Activated CD4-positive, alpha-beta T cell treated with anti-CD3 and anti-CD28 coated beads, Interleukin-2, amount 50 U/mL, for 48 hours (primary cell): ENCODE results near the gene LRP1.

Experiments
- DNase-seq, 2 experiments: peaks; one replicate each; pipeline ENCODE4 v3.0.0-alpha.2; 2020

LRP1 gene

GRCh38 chr12:57157588-57158173, 29.4 kb downstream of the LRP1 start:
- DNase-seq: no peak

DNA sequence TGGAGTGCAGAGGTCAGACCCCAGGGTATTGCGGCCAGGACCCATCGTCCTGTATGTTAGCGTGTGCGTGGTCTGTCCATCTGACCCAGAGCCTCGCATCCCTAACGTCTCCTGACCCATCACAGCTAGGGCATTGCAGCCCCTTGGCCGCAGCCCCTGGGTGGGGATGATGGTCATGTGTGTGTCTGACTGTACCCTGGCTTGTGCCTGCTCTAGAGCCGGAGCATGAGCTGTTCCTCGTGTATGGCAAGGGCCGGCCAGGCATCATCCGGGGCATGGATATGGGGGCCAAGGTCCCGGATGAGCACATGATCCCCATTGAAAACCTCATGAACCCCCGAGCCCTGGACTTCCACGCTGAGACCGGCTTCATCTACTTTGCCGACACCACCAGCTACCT, 29.9 kb downstream of the LRP1 start:
- no peak for DNase-seq

DNA sequence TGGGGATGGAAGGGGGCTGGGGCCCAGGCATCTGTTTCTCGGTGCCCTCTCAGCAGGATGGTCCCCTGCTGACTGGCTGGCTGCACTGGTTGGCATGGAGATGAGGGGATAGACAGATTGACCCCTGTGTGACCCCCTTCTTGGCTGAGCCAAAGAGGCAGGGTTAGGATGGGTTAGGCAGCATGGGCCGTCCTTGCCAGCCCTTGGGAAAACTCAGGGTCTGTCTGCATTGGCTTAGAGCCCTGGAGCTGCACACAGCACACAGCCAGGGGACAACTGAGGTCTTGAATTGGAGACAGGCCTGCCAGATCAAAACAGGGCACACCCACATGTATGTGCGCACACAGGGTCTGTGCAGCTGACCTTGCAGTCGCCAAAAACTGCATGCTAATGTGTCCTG, 30.4 kb downstream of the LRP1 start:
- DNase-seq: no peak

GRCh38 chr12:57159311-57159710, 31.0 kb downstream of the LRP1 start:
- no peak for DNase-seq

DNA sequence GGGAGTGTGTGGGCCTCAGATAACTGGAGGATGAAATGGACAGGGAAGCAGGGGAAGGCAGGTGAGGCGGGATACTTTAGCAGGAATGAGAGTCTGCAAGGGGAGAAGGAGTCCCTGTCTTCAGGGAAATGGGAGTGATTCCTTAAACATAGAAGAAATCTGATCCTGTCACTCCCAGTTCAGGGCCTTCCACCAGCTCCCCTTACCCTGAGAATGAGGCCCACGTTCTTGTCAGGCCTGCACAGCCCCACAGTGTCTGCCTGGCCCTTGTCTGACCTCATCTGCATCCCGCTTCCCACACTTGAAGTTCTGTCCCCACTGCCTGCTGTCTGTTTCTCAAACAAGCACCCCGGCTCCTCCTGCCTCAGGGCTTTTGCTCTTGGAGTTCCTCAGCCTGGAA, 31.8 kb downstream of the LRP1 start:
- no peak for DNase-seq

DNA sequence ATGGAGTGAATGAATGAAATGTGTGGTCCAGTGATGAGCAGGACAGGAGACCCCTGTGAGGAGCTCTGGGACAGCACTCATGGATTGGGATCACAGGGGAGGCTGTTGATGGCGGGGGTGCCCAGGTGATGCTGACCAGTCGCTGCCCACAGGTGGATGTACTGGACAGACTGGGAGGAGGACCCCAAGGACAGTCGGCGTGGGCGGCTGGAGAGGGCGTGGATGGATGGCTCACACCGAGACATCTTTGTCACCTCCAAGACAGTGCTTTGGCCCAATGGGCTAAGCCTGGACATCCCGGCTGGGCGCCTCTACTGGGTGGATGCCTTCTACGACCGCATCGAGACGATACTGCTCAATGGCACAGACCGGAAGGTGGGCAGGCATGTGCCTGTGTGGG, 32.5 kb downstream of the LRP1 start:
- no peak for DNase-seq

- no peak for DNase-seq
These were observed 33.2 kb downstream of the LRP1 start for GRCh38 chr12:57161491-57161890.

GRCh38 chr12:57162553-57163125, 34.4 kb downstream of the LRP1 start:
- no peak for DNase-seq

DNA sequence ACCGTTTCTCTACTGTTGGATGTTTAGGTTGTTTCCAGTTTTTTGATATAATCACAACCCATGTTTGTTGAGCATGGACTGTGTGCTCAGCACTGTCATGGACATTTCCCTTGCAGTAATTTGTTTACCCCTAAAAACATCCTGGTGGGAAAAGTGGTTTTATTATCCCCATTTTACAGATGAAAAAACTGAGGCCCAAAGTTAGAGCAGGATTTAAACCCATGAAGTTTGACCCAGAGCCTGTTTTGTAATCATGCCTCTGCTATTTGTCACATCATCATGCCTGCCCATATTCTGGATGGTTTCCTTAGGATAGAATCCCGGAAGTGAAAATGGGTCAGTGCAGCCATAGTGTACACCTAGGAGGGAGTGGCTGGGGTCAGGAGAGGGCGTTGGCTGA, 36.2 kb downstream of the LRP1 start:
- DNase-seq: no peak

DNA sequence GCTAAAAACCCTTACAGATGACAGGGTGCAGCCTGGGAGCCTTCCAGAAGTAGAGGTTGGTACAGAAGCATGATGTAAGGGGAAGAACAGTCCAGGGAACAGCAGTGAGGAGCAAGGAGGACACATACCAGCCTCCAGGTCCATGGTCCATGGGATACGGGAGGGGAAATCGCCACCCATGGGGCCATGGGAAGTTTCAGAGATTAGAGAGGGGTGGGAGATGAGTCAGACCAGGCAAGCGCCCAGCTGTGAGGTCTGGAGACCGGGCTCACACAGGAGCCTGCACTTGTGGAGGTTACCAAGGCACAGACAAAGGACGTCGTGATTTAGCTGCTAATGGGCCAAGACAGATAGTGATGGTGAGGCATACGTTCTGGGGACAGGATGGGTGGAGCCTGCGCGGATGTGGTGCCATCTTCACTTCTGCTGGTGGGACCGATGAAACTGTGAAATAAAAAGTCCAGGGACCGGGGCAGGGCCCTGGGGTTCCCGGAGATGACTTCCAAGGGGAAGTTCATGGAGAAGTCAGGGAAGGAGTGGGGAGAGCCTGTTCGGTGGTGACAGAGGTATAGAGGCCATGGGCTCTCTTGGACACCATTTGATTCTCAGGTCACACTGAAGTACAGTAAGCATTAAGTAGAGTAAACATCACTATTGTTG, 36.8 kb downstream of the LRP1 start:
- DNase-seq: no peak

DNA sequence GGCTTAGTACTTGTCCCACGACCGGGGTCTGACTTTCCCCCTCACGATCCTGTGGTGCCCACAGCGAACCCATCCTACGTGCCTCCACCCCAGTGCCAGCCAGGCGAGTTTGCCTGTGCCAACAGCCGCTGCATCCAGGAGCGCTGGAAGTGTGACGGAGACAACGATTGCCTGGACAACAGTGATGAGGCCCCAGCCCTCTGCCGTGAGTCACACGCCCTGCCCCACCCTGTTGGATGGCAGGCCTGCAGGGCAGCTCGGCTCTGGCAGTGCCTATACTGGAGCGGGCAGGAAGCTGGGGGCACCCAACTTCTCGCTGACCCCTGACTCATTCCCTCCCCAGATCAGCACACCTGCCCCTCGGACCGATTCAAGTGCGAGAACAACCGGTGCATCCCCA, 37.5 kb downstream of the LRP1 start:
- no peak for DNase-seq

- peak; percentile 61 to 66 for DNase-seq
These were observed 38.7 kb downstream of the LRP1 start for GRCh38 chr12:57166971-57167371.

GRCh38 chr12:57168058-57168457, 39.8 kb downstream of the LRP1 start:
- DNase-seq: no peak

GRCh38 chr12:57169046-57169795, 40.9 kb downstream of the LRP1 start:
- DNase-seq: no peak

DNA sequence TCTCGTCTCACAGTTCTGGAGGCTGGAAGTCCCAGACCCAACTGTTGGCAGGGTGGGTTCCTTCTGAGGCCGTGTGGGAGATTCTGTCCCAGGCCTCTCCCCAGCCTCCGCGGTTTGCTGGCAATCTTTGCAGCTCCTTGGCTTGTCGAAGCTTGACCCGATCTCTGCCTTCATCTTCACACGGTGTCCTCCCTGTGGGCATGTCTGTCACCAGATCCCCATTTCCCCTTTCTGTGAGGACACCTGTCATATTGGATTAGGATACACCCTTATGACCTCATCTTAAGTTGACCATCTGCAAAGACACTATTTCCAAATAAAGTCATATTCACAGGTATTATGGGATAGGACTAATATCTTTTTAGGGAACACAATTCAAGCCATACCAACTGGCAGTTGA, 41.7 kb downstream of the LRP1 start:
- DNase-seq: no peak

GRCh38 chr12:57170408-57170807, 42.1 kb downstream of the LRP1 start:
- no peak for DNase-seq

- no peak for DNase-seq
These were observed 42.6 kb downstream of the LRP1 start for GRCh38 chr12:57170927-57171326.

DNA sequence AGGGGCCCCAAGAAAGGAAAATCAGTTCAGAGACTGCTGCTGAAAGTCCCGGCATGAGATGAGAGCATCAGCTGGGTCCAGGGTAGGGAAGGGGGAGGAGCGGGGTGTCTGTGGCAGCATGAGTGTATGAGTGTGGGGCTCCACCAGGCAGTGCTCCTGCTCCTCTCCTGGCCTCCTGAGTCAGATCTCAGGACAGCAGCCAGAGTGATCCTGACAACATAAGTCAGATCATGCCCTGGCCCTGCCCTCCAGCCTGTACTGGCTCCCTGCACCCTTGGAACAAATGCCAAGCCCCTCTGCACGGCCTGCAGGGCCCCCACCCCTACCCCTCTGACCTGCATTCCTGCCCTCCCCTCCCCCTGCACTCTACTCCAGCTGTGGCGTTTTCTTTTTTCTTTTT, 43.4 kb downstream of the LRP1 start:
- no peak for DNase-seq

DNA sequence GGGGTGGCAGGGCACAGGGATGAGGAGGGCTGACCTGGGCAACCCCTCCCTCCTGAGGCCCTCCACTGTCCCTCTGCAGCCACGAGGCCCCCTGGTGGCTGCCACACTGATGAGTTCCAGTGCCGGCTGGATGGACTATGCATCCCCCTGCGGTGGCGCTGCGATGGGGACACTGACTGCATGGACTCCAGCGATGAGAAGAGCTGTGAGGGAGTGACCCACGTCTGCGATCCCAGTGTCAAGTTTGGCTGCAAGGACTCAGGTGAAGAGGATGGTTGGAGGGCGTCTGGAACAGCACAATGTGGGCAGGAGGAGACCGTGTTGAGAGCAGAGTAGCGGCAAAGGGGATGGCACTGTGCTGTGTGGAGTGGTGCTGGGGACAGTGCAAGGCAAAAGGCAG, 44.8 kb downstream of the LRP1 start:
- peak; percentile 28 to 29 for DNase-seq

GRCh38 chr12:57173683-57174082, 45.4 kb downstream of the LRP1 start:
- DNase-seq: no peak

GRCh38 chr12:57175428-57176138, 47.3 kb downstream of the LRP1 start:
- DNase-seq: peak; percentile 72 to 76

DNA sequence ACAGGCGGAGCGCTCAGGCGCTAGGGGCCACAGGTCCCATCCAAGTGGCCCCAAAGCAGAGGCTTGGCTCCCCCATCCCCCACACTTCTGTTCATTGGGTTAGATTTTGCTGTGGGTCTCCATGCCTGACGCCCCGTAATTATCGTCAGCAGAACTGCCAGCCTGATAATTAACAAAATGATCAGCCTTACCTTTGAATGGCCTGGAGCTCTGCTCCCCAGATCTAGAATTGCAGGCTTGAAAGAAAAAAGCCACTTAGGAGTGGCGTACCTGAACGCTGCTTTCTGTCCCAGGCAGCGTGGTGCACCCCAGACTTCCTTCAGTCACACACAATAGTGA, 47.8 kb downstream of the LRP1 start:
- DNase-seq: no peak

DNA sequence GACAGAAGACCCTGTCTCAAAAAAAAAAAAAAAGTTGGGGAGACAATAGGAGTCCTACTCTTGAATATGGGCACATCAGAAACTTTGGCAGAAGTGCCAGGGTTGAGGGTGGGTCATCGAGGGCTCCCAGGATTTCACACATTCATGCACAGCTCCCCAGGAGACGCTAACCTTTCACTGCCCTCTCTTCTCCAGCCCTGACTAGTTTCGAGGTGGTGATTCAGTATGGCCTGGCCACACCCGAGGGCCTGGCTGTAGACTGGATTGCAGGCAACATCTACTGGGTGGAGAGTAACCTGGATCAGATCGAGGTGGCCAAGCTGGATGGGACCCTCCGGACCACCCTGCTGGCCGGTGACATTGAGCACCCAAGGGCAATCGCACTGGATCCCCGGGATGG, 48.6 kb downstream of the LRP1 start:
- no peak for DNase-seq

GRCh38 chr12:57177354-57177753, 49.1 kb downstream of the LRP1 start:
- no peak for DNase-seq
